Keratinocyte (primary cell): ENCODE measurements around the gene GPR33. TPM values are rescaled to one million over a fixed set of nuclear protein-coding genes. Genes with fewer than 3 reads are reported as not detected.

Experiments used
- DNase-seq: peaks from one replicate; pipeline ENCODE4 v3.0.0-alpha.2; 2011; ENCODE audit warnings: low read depth, missing footprints, low spot score
- FAIRE-seq: peaks from 2 replicates; lab custom pipeline; 2011; peaks lifted over from hg19 to GRCh38; lab: Jason Lieb, UNC
- H2AFZ ChIP-seq: 2 replicates; pipeline ENCODE4 v1.6.0; 2012; ENCODE audit warnings: low read length, control low read depth, inconsistent platforms; ENCODE audit not compliant: control insufficient read depth
- H3K27ac ChIP-seq: 2 replicates; pipeline ENCODE4 v1.5.1; 2011; ENCODE audit warnings: low read length; ENCODE audit not compliant: control insufficient read depth, insufficient read depth
- H3K27me3 ChIP-seq: 3 replicates; pipeline ENCODE4 v1.6.0; 2011; ENCODE audit warnings: low read length; ENCODE audit not compliant: control insufficient read depth, insufficient read depth; ENCODE audit errors: extremely low read depth
- H3K36me3 ChIP-seq, 2 experiments: 2 replicates in 1 of 2; 3 replicates in 1 of 2; pipeline ENCODE4 v1.5.1; 2011; ENCODE audit warnings: low read length in 2 of 2, mild to moderate bottlenecking in 1 of 2; ENCODE audit not compliant: control insufficient read depth in 2 of 2, insufficient read depth in 2 of 2; ENCODE audit errors: extremely low read depth in 1 of 2
- H3K4me1 ChIP-seq: 3 replicates; pipeline ENCODE4 v1.5.1; 2011; ENCODE audit warnings: low read length; ENCODE audit not compliant: control insufficient read depth, insufficient read depth; ENCODE audit errors: extremely low read depth
- H3K4me2 ChIP-seq: 3 replicates; pipeline ENCODE4 v1.6.0; 2011; ENCODE audit warnings: low read depth, low read length; ENCODE audit not compliant: control insufficient read depth, insufficient read depth; ENCODE audit errors: extremely low read depth
- H3K4me3 ChIP-seq, 3 experiments: fragments of 200-600 bp in 1 of 3; sonication (generic) in 1 of 3; 2 replicates in 2 of 3; 3 replicates in 1 of 3; pipeline ENCODE4 v1.5.1; 2011 to 2016; ENCODE audit warnings: low read length in 3 of 3, mild to moderate bottlenecking in 3 of 3, control low read depth in 2 of 3, inconsistent platforms in 1 of 3, low read depth in 1 of 3, mixed read lengths in 1 of 3, mixed run types in 1 of 3, moderate library complexity in 1 of 3; ENCODE audit not compliant: control insufficient read depth in 2 of 3, insufficient read depth in 2 of 3; ENCODE audit errors: extremely low read depth in 1 of 3
- H3K79me2 ChIP-seq: 2 replicates; pipeline ENCODE4 v1.6.0; 2012; ENCODE audit warnings: low read length; ENCODE audit not compliant: control insufficient read depth, insufficient read depth
- H3K9ac ChIP-seq: 3 replicates; pipeline ENCODE4 v1.6.0; 2011; ENCODE audit warnings: low read length; ENCODE audit not compliant: control insufficient read depth, insufficient read depth; ENCODE audit errors: extremely low read depth
- H3K9me1 ChIP-seq: 3 replicates; pipeline ENCODE4 v1.6.0; 2011; ENCODE audit warnings: low read length; ENCODE audit not compliant: control insufficient read depth, insufficient read depth; ENCODE audit errors: extremely low read depth
- H3K9me3 ChIP-seq: 2 replicates; pipeline ENCODE4 v1.5.1; 2012; ENCODE audit warnings: low read depth, low read length; ENCODE audit not compliant: control insufficient read depth
- H4K20me1 ChIP-seq: 3 replicates; pipeline ENCODE4 v1.6.0; 2011; ENCODE audit warnings: low read length; ENCODE audit not compliant: control insufficient read depth, insufficient read depth; ENCODE audit errors: extremely low read depth
- CTCF ChIP-seq, 3 experiments: IDR thresholded peaks in 1 of 3; conservative IDR thresholded peaks in 1 of 3; optimal IDR thresholded peaks in 1 of 3; 2 replicates in 2 of 3; 3 replicates in 1 of 3; pipeline versions ENCODE3 to v1.5.1; 2011; ENCODE audit warnings: low read length in 3 of 3, mild to moderate bottlenecking in 3 of 3, moderate library complexity in 2 of 3, control low read depth in 1 of 3, inconsistent platforms in 1 of 3; ENCODE audit not compliant: insufficient read depth in 2 of 3; ENCODE audit errors: extremely low read depth in 1 of 3
- EZH2 ChIP-seq: IDR thresholded peaks from one replicate; pipeline ENCODE4 v1.6.1; 2012; ENCODE audit warnings: inconsistent platforms, mild to moderate bottlenecking, low read length, moderate library complexity
- dilution Hi-C: fragments of 300-500 bp; cut with MboI; formaldehyde crosslinking; loops from one replicate; pipeline ENCODE4 v1.7.0; 2020; ENCODE audit warnings: low sequenced_read_pairs; ENCODE audit not compliant: extremely low pct_ligation_motif_present
- polyA minus RNA-seq, 3 experiments: library from RNA; depleted of rRNA, polyadenylated mRNA; stranded (reverse); fragments of >200 nt; gene quantifications; 1 replicate in 1 of 3; 2 replicates in 1 of 3; 3 replicates in 1 of 3; pipeline ENCODE4 v1.2.3, GENCODE V29; 2011
- polyA plus RNA-seq, 5 experiments: library from polyadenylated mRNA; depleted of rRNA in 3 of 5; stranded (reverse) in 3 of 5; stranded (forward) in 1 of 5; unstranded in 1 of 5; fragments of >200 nt; gene quantifications; 1 replicate in 1 of 5; 2 replicates in 3 of 5; 3 replicates in 1 of 5; pipeline versions ENCODE4 v1.2.1 to v1.2.3, GENCODE V29; 2011 to 2012; ENCODE audit warnings: missing spikeins in 2 of 5, low read depth in 1 of 5, low replicate concordance in 1 of 5

The GPR33 gene
- polyA plus RNA-seq (not detected in 3 replicates), polyA minus RNA-seq (not detected in 3 replicates)
- not detected for polyA plus RNA-seq (2011; ENCODE audit: low read depth)
- polyA plus RNA-seq (2011; cell fraction: cytosol; rRNA removed): not detected in 2 replicates
- not detected in 2 replicates for polyA plus RNA-seq (2011; cell fraction: nucleus; rRNA removed)
- polyA plus RNA-seq (2012; ENCODE audit: low replicate concordance): not detected in 2 replicates
- not detected for polyA minus RNA-seq (2011; cell fraction: cytosol; rRNA and poly(A)+ RNA removed)
- polyA minus RNA-seq (2011; cell fraction: nucleus; rRNA and poly(A)+ RNA removed): not detected in 2 replicates

- no peak for FAIRE-seq
- no peak within 1 kb of the TSS for H3K9ac ChIP-seq
These were observed at the start of gene GPR33 for GRCh38 chr14:31487886-31488285. Gene GPR33, minus strand, starts transcription at chr14:31488039. Its CDS starts 4,074 bp downstream, at chr14:31483965.

GRCh38 chr14:31536201-31536960, 48.5 kb upstream of the GPR33 start:
- Histone ChIP-seq H3K27me3 (no peaks in the 10 kb centered on the region), H4K20me1 (no peaks in the 10 kb centered on the region), H3K27ac (no peak overlapping the region), H3K9ac (no peak overlapping the region), H3K4me2 (no peak overlapping the region), H3K4me1 (peaks cover 3% of the 10 kb centered on the region), H3K9me1 (no peaks in the 10 kb centered on the region), H3K36me3 (no peaks in the 10 kb centered on the region), H2AFZ (no peak overlapping the region), H3K79me2 (no peaks in the 10 kb centered on the region), H3K9me3 (no peaks in the 10 kb centered on the region), H3K4me3 (no peak overlapping the region)
- DNase-seq: no peak
- FAIRE-seq: no peak
- TF ChIP-seq EZH2 (no peak), CTCF (optimal IDR thresholded peaks at IDR 0.05 in 1 of 3, IDR thresholded peaks at IDR 0.05 in 1 of 3, conservative IDR thresholded peaks at IDR 0.05 in 1 of 3; ENCODE audit: extremely low read depth in 1 of 3, insufficient read depth in 2 of 3, low read length in 3 of 3) (no peak)
- dilution Hi-C loops: no loop called here

More at GRCh38 chr14:31487886-31488285, at the start of gene GPR33:
- H3K79me2 ChIP-seq: no peaks in the 10 kb centered on the region
- H3K36me3 ChIP-seq: no peaks in the 10 kb centered on the region
- no peak within 1 kb of the TSS for H3K4me3 ChIP-seq
- TF ChIP-seq EZH2 (no peak), CTCF (optimal IDR thresholded peaks at IDR 0.05 in 1 of 3, IDR thresholded peaks at IDR 0.05 in 1 of 3, conservative IDR thresholded peaks at IDR 0.05 in 1 of 3; ENCODE audit: extremely low read depth in 1 of 3, insufficient read depth in 2 of 3, low read length in 3 of 3) (no peak)
- peaks cover 1% of the 10 kb centered on the region for H3K4me1 ChIP-seq
- H2AFZ ChIP-seq: no peak within 1 kb of the TSS
- H3K27ac ChIP-seq: no peak within 1 kb of the TSS
- no peaks in the 10 kb centered on the region for H3K9me1 ChIP-seq
- no peak within 1 kb of the TSS for H3K4me2 ChIP-seq
- H4K20me1 ChIP-seq: no peaks in the 10 kb centered on the region
- dilution Hi-C loops: no loop called here
- DNase-seq: no peak
- no peaks in the 10 kb centered on the region for H3K9me3 ChIP-seq
- H3K27me3 ChIP-seq: no peaks in the 10 kb centered on the region
